C4-2B (cell line): ENCODE results near the gene TMEM242.

Source experiments
- H3K27ac ChIP-seq: fragments of 450-650 bp; 2 replicates; pipeline ENCODE4 v1.5.1; 2017
- ZFX ChIP-seq: fragments of 450-650 bp; IDR thresholded peaks from 2 replicates; pipeline ENCODE4 v1.6.1; 2017
- TF ChIP-seq, protein P1 (sequence below): fragments of 450-650 bp; conservative IDR thresholded peaks from 2 replicates; pipeline ENCODE4 v1.5.1; 2017; ENCODE audit warnings: mild to moderate bottlenecking

Gene TMEM242

GRCh38 chr6:157248264-157248663 is 75.1 kb downstream of the TMEM242 start:
- TF ChIP-seq, protein P1, sequence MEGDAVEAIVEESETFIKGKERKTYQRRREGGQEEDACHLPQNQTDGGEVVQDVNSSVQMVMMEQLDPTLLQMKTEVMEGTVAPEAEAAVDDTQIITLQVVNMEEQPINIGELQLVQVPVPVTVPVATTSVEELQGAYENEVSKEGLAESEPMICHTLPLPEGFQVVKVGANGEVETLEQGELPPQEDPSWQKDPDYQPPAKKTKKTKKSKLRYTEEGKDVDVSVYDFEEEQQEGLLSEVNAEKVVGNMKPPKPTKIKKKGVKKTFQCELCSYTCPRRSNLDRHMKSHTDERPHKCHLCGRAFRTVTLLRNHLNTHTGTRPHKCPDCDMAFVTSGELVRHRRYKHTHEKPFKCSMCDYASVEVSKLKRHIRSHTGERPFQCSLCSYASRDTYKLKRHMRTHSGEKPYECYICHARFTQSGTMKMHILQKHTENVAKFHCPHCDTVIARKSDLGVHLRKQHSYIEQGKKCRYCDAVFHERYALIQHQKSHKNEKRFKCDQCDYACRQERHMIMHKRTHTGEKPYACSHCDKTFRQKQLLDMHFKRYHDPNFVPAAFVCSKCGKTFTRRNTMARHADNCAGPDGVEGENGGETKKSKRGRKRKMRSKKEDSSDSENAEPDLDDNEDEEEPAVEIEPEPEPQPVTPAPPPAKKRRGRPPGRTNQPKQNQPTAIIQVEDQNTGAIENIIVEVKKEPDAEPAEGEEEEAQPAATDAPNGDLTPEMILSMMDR, result no peak
- H3K27ac ChIP-seq, result no peak overlapping the region

DNA sequence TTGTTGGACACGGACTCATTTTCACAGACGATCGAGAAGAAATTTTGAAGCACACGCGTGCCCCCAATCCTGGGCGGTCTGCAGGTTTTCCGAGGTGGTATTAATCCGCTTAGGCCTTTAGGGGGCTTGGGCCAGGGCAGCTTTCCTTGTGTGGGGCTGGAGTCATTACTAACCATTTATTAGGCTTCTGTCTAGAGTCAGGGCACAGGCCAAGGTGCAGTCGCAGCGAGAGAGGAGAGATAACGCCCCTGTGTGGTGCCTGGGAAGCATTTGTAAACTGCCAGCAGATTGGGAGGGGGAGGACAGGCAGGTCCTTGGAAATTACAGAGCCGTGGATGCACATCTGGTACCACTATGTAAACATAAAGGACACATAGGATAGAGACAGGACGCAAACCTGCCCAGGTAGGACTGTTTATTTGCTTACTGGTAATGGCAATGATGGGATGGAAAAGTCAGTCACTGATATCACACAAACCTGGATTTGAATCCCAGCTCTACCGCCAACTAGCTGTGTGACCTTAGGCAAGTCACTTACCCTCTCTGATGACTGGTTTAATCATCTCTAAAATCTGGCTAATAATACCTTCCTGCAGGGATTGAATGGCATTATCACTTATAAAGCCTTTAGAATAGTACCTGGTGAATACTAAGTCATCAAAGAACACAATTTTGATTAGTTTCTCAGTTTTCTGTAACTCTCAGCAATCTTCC is 76.4 kb downstream of the TMEM242 start:
- H3K27ac ChIP-seq, result no peak overlapping the region
- no peak for TF ChIP-seq ZFX
- TF ChIP-seq, protein P1, result no peak

DNA sequence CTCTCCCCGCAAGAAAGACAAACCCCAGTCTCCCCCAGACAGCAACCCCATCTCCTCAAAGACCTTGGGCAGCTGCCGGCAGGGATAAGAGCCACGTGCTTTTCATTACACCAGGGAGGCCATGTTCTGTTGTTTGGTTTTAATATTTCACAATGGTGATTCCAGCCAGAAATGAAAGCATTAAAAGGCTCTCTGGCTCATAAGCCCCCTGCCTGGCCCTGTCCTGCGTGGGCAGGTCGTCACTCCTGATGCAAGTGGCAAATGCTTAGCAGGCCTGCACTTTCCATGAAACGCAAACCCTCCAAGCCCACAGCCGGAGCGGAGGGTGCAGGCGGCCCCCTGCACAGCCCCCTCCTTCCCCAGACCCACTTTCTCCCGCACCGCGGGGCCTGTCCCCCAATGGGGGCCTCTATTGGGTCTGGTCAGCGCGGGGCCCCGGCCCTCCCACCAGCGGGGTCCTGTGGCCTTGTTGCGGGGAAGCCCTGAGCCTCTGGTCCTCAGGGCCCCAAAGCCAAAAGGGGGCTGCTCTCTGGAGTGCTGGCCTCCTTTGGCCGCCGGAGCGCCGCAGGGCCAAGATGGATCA is 77.2 kb downstream of the TMEM242 start:
- TF ChIP-seq, protein P1, result no peak
- no peak for TF ChIP-seq ZFX
- no peak overlapping the region for H3K27ac ChIP-seq

DNA sequence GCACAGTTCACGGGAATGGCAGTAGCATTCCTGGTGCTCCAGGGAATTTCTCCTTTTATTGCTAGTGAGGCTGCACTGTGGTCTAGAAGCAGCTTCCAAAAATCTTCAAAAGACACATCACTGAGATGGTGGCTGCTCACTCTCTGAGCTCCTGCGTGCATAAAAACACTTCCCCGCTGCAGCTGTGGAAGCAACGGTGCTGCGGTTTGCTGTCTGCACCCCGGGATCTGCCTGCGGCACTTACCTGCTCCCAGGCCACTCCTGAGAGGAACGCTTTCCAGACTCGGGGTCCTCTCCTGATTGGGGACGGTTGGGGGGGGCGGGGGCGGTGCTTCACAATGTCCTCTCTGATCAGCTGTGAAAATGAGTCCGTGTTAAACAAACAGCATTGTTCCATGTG is 77.9 kb downstream of the TMEM242 start:
- TF ChIP-seq, protein P1, result no peak
- TF ChIP-seq ZFX, result no peak

GRCh38 chr6:157244780-157245179 is 78.5 kb downstream of the TMEM242 start:
- no peak for TF ChIP-seq ZFX
- TF ChIP-seq, protein P1, result no peak
- H3K27ac ChIP-seq, result no peak overlapping the region

More for the DNA sequence above, 77.9 kb downstream of the TMEM242 start:
- H3K27ac ChIP-seq, result no peak overlapping the region

- no peak overlapping the region for H3K27ac ChIP-seq
- TF ChIP-seq, protein P1, result no peak
- TF ChIP-seq ZFX, result no peak
Observed at GRCh38 chr6:157244175-157244574, 79.1 kb downstream of the TMEM242 start.

- no peak overlapping the region for H3K27ac ChIP-seq
- TF ChIP-seq, protein P1, result no peak
- no peak for TF ChIP-seq ZFX
Observed at GRCh38 chr6:157242791-157243190, 80.5 kb downstream of the TMEM242 start.
